ENCODE data around the gene KIF5B. TPM values are rescaled to one million over a fixed set of nuclear protein-coding genes. Genes with fewer than 3 reads are reported as not detected.

KIF5B gene
- total and polyA plus RNA-seq, 7 donors, result 46.5 to 135 (median 97.4) TPM

GRCh38 chr10:32084185-32084851, 28.1 kb upstream of the KIF5B start:
- TF ChIP-seq CTCF (IDR thresholded peaks at IDR 0.05), result no peak
- Histone ChIP-seq H3K27ac (no peak overlapping the region), H3K4me3 (no peak overlapping the region), H3K27me3 (ENCODE audit: insufficient read depth in 3 of 3, low read length in 2 of 3) (no peaks in the 10 kb centered on the region), H3K9me3 (no peaks in the 10 kb centered on the region), H3K4me1 (no peaks in the 10 kb centered on the region), H3K36me3 (ENCODE audit: insufficient read depth in 1 of 2, low read depth in 1 of 2) (no peaks in the 10 kb centered on the region)
- WGBS, 3 donors, result 49 to 62% (median 50%) methylated on average over 6 of the region's 6 CpGs
- ATAC-seq (no peak), DNase-seq (no peak)
- intact Hi-C loops (cut with DNase I), result no loop called here

DNA sequence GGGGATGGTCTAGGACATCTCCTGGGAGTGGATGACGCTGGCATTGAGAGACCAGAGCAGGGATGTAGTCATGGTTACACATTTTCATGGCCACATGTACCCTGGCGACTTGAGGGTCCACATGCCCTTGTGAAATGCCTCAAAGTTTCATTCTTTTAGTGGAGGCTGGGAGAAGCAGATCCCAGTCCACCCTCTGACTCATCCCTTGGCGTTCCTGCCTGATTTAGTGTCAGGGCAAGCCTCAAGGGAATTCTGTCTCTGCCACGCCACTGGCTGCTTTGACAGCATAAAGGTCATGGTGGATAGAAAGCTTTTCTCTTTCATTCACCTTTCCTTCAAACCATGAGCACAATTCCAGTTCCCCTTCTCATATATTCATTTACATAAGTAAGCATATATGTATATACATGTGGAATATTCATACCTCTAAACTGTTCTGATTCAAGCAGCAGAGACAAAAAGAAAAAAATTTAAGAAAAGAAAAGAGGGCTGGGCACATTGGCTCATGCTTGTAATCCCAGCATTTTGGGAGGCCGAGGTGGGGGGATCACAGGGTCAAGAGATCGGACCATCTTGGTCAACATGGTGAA, 21.8 kb upstream of the KIF5B start:
- peak; percentile 68 to 91 (median 82) for ATAC-seq
- H3K27ac ChIP-seq, result no peak overlapping the region
- H3K4me1 ChIP-seq, result no peaks in the 10 kb centered on the region
- H3K9me3 ChIP-seq, result no peaks in the 10 kb centered on the region
- TF ChIP-seq CTCF (IDR thresholded peaks at IDR 0.05), result no peak
- H3K36me3 ChIP-seq (ENCODE audit: insufficient read depth in 1 of 2, low read depth in 1 of 2), result no peaks in the 10 kb centered on the region
- DNase-seq, result peak; percentile 56 to 63
- no peak overlapping the region for H3K4me3 ChIP-seq
- no peaks in the 10 kb centered on the region for H3K27me3 ChIP-seq (ENCODE audit: insufficient read depth in 3 of 3, low read length in 2 of 3)
- 32 to 46% (median 33%) methylated on average over 6 of the region's 6 CpGs for WGBS, 3 donors
- intact Hi-C loops (cut with DNase I), result no loop called here

- H3K27ac ChIP-seq, result no peak overlapping the region
- no peak for ATAC-seq
- no peak for TF ChIP-seq CTCF (IDR thresholded peaks at IDR 0.05)
- no peak overlapping the region for H3K4me3 ChIP-seq
- no peaks in the 10 kb centered on the region for H3K36me3 ChIP-seq (ENCODE audit: insufficient read depth in 1 of 2, low read depth in 1 of 2)
- H3K9me3 ChIP-seq, result no peaks in the 10 kb centered on the region
- H3K27me3 ChIP-seq (ENCODE audit: insufficient read depth in 3 of 3, low read length in 2 of 3), result no peaks in the 10 kb centered on the region
- WGBS, 3 donors, result 98 to 100% (median 100%) methylated on average over 1 of the region's 1 CpG
- intact Hi-C loops (cut with DNase I), result no loop called here
- no peak for DNase-seq
- no peaks in the 10 kb centered on the region for H3K4me1 ChIP-seq
These were observed 17.4 kb upstream of the KIF5B start for GRCh38 chr10:32073659-32074058.

GRCh38 chr10:32073128-32073527, 16.9 kb upstream of the KIF5B start:
- 92 to 97% (median 97%) methylated on average over 5 of the region's 5 CpGs for WGBS, 3 donors
- Histone ChIP-seq H3K36me3 (ENCODE audit: insufficient read depth in 1 of 2, low read depth in 1 of 2) (no peaks in the 10 kb centered on the region), H3K27me3 (ENCODE audit: insufficient read depth in 3 of 3, low read length in 2 of 3) (no peaks in the 10 kb centered on the region), H3K4me3 (no peak overlapping the region), H3K27ac (no peak overlapping the region), H3K4me1 (no peaks in the 10 kb centered on the region), H3K9me3 (no peaks in the 10 kb centered on the region)
- no peak for ATAC-seq
- no peak for DNase-seq
- intact Hi-C loops (cut with DNase I), result no loop called here
- TF ChIP-seq CTCF (IDR thresholded peaks at IDR 0.05), result no peak
